GM19324 (cell line): ENCODE results near the gene LIM2.

Experiments
- ATAC-seq: cut with Tn5 transposase; IDR thresholded peaks from one replicate; pipeline ENCODE4 v1.9.1; 2021; ENCODE audit warnings: mild to moderate bottlenecking, moderate library complexity; ENCODE audit not compliant: unreplicated experiment, low FRiP score

LIM2 gene

DNA sequence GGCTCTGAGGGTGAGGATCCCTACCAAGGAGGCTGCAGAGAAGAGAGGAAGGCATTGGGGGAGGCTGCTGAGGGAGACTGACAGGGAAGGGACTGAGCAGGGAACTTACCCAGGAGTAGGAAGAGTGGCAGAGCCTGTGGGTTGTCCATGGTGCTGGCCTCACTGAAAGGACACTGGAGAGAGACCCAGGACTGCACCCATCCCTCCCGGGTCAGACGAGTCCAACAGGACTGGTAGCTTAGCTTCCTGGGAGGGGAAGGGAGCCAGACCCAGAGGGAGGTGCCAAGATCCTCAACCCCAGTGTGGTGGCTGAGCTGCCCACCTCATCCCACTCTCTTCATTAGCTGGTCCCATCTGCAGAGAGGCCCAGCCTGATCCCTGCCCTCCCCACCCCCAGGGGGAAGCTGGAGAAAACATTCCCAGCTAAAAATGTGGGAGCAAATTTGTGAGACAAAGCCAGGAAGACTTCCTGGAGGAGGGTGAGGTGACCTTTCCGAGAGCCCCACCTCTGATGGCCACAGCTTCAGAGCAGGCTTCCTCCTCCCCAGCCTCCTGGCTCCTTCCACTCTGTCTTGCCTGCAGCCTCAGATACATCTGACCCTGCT is 45.7 kb downstream of the LIM2 start, which contains the start of gene VSIG10L:
Gene VSIG10L, minus strand, starts transcription at position 164 of the 605 bp plus-strand sequence. Its CDS starts 15 bp downstream, at position 149.
- ATAC-seq = no peak

DNA sequence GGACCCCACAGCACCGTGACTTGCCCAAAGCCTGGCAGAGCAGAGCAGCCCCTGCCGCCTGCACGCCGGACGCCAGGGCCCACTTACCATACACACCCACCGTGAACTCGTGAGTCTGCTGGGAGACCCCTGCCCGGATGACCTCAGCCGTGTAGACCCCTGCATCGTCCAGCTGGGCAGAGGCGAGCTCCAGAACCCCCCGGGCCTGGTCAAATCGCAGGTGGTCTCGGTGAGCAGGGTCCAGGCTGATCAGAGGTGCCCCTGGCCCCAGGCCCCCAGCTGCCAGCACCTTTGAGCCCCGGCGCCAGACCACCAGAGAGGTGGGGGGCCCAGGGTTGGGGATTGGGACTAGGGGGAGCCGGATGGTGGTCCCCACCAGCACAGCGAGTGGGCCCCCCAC is 46.7 kb downstream of the LIM2 start:
- no peak for ATAC-seq

DNA sequence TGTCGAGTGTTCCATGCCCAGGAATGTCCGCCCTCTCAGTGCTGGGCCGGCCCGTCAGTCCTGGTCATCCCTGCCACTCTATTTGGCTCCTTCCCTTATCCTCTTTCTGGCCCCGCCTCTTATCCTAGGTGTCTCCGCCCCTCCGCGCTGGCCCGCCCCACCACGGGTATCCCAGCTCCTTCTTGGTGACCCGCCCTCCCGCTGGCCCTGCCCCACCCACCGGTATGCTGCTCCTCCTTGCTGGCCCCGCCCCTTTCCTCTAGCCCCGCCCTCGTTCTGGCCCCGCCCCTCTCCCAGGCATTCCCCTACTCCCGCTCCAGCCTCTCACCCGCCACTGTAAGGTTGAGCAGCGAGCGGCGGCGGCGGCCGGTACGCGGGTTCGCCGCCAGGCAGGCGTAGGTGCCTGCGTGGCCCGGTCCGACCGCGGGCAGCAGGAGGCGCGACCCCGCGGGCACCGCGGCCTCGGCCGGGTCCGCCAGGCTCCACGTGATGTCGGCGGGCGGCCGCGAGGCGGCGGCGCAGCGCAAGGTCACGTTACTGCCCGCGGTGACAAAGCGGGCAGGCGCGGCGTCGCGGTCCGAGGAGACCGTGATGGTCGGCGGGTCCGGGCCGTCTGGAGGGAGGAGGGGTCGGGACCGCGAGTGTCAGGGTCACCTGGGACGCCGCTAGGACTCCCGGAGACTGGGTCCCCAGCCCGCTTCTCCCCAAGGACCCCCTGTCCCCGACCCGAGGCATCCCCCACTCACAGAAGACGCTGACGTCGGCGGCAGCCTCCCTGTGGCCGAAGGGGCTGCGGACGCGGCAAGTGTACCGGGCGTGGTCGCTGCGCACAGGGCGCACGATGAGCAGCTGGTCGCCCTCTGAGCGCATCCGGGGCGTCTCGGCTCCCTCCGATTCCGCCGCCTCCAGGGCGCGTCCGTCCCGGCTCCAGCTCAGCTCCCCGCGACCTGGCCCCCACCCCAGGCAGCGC is 47.8 kb downstream of the LIM2 start:
- peak; percentile 56 for ATAC-seq

DNA sequence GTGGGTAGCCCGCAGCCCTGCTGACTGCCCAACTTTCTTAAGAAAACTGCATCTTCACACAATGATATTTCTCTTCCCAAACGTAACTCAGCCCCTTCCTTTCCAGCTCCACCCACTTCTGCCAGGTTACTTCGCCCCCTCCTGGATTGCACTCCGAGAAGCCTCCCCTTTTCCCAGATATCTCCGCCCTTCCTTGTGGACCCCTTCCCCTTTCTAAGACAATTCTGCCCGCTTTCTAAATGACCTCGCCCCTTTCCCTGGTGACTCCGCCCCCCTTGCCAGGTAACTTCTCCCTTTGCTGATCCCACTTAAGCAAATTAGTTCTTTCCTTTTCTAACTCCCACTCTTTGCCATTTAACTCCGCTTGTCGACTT is 48.5 kb downstream of the LIM2 start:
- peak; percentile 1 for ATAC-seq

DNA sequence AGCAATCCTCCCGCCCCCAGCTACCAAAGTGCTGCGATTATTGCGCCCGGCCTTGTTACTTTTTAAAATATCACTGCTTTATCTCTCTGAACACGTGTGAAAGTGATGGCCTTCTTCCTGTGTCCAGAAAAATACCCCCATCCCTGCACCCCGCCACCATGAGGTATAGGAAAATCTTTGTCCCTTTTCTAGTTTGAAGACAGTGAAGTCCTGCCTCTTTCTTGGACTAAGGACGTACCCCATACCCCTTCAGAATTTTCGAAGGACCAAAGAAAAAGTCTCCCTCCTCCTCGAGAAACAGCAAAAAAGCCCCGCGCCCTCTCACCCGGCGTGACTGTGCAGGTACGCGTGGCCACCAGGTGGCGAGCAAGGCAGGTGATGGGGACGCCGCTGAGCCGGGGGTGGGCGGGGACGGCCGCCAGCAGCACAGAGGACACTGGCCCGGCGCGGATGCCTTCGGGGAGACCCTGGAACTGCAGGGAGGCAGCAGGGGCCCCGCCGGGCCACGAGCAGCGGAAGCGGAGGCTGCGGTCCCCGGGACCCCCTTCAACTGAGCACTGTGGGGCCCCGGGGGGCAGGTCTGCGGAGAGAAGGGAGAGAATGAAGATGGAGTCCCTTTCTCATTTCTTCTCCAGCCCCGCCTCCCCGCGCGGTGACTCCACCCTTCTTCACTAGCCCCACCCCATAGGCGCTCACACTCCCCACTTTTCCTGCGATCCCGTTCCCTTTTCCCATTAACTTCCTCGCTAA is 49.0 kb downstream of the LIM2 start:
- ATAC-seq = peak; percentile 62

DNA sequence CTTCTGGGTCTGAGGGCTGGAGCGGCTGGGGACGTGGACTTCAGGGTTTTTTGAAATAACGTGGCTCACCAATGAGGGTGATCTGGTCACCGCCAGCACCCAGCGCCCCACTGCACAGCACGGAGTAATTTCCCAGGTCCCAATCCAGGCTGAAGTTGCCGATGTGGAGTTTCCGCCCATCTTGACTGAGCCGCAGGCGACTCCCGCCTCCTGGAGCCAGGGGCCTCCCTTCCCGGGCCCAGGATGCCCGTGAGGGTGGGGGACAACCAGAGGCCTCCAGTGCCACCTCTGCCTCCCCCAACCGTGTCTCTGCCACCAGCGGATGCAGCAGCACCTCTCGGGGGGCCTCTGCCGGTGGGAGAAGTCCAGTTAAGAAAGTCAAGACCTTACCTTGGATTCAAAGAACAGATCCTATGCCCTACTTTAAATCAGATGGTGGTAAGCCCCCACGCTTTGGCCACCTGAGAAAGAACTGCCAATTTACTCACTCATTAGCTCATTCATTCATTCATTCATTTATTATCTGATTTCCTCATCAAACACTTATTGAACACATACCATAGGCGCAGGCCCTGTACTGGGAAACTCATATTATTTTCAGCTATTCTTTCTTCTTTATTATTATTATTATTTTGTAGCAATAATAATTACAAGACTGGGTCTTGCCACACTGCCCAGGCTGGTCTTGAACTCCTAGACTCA is 49.8 kb downstream of the LIM2 start:
- no peak for ATAC-seq

DNA sequence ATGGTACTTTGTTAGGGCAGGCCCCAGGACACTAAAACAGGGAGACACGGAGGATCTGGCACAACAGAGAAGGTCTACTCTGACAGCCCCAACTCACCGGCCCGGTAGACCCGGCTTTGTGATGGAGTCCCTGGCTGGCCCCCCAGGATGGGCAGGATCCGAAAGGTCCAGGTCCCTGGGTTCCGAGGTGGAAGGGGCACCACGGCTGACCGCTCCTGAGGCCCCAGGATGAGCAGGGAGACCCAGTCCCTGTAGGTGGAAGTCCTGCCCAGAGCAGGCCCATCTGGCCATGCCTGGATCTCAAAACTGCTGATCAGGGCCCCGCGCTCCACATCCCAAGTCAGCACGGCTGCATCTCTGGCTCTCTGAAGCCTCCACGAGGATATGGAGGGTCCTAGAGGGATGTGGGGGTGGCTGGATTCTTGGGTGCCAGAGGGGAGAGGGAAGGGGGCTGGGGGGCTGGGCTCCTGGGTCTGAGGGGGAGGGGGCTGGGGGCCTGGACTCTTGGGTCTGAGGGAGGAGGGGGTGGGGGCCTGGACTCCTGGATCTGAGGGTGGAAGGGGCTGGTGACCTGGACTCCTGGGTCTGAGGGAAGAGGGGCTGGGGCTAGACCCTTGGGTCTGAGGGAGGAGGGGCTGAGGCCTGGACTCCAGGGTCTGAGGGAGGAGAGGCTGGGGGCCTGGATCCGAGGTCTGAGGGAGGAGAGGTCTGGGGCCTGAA is 50.5 kb downstream of the LIM2 start:
- no peak for ATAC-seq

DNA sequence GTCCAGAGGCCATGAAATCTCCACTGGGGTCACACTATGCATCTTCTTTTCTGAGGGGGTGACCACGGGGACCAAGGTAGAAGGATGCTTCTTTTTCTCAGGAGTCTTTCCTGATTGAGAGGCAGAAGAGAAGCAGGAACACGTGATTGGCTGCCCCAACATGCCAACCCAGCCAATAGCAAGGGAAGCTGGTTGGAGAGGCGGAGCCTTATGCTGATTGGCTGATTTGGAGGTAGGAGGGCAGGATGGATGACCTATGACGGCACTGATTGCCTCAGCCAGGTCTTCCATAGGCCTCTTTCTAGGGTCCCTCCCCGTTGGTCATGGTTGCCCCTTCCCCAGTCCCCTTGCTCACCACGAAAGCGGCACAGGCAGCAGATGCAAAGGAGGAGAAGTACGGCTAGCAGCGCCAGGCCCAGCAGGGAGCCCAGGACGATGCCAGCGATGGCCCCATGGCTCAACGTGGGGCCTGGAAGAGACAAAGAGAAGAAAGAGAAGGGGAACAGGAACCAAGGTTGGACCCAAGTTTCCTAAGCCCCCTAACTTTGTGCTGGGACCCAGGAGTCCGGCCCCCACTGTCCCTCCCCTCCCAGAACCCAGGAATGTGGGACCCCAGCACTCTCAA is 53.8 kb downstream of the LIM2 start:
- no peak for ATAC-seq

DNA sequence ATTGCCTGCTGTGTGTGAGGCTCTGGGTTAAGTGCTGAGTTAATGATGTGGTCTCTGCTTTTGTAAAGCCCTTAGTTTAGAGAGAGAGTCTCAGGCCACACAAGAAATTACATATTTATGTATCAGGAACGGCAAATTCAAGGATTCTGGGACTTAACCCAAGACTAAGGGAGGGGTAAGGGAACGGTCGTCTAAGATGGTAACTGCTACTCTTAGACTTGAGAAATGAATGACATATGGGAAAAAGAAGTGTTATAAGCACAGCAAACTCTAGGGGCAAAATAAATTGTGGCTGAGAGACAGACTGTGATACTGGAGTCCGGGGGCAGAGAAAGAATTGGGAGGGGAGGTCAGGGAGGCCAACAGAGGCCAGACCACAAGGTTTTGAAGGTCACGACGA is 56.1 kb downstream of the LIM2 start:
- no peak for ATAC-seq

DNA sequence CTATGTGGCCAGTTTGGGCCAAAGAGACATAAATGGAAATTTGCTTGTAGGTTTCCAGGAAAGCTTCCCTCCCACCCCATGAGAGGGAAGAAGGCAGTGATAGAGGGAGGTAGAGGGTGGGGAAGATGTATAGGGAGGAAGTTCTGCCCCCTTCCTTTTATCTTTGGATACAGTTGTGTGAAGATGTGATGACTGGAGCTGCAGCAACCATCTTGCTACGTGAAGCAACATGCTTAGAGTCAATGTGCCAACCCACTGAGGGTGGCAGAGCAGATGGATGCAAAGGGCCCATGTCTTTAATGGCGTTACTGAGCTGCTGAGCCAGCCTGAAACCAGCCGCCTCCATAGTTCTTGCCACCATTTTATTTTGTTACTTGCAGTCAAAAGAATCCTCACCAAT is 56.6 kb downstream of the LIM2 start:
- no peak for ATAC-seq

DNA sequence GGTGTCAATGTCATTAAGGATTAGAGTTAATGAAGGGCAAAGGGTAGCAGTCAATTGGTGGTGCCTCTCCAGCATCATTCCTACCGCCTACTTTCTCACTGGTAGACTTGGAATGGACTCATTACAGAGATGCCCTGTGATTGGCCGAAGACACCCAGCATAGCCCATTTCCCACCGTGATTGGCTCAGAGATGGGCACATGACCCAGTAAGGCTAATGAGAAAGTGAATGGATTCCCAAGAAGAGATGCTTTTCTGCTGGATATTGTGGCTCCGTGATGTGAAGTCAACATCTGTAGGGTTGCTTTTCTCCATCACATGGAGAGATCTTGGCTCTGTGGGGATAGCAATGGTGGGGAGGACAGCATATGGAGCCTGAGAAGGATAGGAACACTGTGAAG is 57.4 kb downstream of the LIM2 start:
- ATAC-seq = no peak
